HG03103 (cell line): ENCODE results near the gene AMER3.

ENCODE experiments used
- ATAC-seq: cut with Tn5 transposase; IDR thresholded peaks from one replicate; pipeline ENCODE4 v1.9.1; 2021; ENCODE audit warnings: low read depth; ENCODE audit not compliant: unreplicated experiment

AMER3 gene

DNA sequence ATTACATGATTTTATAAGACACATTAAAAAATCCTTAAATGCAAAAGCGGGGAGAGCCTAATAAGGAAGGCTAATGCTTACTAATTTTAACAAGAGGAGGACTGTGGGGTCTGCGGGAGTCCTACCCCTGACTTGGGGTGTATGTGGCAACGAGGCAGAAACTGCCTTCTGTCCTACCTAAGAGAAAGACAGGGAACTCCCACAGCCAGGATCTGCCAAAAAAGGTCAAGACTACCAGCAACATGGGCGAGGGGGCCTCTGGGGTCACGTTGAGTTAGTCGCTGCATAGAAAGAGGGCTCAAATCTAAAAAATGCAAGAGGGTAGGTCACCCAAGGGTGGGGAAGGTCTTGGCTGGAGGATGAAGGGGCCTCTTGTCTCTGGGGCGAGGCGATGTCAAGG is 529 bp upstream of the AMER3 start:
- ATAC-seq: no peak

DNA sequence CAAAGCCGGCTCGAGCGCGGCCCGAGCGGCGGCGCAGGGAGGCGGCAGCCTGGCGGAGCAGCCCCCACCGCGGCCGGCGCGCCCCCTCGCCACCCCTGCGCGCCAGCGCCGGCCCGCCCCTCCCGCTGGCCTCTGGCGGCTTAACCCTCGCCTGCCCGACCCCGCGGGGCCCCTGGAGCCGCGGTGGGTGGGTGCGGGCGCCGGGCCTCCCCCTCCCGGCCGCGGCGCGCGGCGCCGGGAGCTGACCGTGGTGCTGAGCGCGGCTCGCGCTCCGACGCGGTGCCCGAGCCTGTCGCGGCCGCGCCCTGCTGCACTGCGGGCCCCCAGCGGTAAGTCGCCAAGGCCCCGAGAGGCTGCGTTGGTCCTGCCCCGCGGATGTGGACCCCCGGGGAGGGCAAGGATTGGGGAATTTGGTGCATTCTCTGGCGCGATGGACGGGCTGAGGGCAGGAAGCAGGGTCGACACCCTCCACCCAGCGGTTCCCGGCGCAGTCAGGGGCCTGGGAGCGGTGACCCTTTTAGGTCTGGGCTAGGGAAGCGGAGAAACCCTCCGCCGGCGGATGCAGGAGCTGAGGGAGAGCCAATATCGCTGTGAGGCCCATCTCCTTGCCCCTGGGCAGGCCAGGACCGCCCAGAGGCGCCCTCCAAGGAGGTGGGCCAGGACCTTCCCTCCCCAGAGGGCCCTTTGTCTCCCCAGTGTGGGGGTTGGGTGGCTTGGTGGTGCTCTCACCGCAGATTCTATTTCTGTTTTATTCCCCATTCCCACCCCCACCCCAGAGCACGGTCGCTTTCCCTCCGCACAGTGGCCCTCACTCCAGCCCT is 923 bp downstream of the AMER3 start:
- peak; percentile 59 for ATAC-seq

DNA sequence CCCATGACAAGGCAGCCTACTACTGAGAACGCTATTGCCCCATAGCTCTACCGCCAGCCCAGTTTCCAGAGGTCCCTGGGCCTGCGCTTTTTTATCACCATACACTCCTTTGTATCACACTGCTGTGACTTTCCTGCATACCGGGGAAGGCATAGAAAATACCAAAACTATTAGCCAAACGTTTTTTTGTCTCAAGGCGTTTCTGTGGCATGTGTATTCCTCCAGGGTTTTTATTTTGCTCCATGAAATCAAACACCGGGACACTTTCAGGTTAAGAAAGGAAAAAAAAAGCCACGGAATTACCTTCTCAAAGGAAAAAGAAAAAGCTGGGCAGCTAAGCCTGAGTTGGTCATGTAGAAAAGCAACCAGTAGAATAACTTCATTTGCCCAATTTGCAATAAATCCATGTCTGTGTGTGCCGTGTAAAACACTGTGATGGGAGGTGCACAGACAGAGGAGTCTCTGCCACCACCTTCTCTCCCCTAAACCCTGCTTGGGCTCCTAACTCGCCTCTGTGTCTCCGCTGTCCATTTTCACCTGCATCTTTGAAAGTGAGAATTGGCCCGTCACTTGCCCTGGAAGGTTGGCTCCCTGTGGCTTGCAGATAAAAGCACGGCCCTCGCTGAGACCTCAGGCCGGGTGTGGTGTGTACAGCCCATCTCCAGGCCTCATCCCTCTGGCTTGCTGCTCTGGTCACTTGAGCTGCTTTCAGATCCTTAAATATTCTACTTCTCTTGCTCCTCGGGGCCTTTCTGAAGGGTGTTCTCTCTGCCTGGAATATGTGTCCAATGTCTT is 1.7 kb downstream of the AMER3 start:
- no peak for ATAC-seq

DNA sequence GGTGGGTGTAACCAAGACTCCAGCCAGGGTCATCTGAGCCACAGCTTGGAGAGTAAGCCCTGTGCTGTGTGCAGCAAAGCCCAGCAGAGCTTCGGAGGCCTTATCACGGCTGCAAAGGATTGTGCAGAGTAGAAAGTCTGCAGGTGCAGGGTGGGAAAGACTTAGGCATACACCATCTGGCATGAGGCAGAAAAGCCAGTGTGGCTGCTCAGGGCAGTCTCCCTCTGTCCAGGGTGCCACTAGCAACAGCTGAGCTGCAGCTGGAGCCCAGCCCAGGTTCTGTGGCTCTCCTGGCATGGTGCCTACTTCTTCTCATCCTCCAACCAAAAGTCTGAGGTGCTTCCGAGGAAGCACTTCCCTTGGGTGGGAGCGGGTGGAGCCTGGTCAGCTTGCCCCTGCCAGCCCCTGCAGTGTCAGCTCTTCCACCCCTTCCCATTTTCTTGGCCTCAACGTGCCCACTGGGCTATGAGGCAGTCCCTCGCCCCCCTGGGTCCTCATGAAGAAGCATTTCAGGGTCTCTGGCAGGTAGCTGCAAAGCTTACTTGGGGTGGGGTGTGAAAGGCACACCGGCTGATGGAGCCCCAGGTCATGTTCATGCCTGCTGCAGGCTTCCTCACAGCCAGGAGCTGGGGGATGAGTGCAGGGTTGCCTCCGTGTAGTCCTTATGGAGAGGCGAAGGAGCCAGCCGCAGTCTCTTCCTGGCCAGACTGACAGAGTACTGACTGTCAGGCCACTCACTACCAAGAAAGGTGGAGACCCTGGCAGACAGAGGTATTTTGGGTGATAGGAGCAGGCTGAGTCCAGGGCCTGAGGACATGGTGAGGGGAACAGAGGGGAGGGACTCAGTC is 4.8 kb downstream of the AMER3 start:
- ATAC-seq: no peak

DNA sequence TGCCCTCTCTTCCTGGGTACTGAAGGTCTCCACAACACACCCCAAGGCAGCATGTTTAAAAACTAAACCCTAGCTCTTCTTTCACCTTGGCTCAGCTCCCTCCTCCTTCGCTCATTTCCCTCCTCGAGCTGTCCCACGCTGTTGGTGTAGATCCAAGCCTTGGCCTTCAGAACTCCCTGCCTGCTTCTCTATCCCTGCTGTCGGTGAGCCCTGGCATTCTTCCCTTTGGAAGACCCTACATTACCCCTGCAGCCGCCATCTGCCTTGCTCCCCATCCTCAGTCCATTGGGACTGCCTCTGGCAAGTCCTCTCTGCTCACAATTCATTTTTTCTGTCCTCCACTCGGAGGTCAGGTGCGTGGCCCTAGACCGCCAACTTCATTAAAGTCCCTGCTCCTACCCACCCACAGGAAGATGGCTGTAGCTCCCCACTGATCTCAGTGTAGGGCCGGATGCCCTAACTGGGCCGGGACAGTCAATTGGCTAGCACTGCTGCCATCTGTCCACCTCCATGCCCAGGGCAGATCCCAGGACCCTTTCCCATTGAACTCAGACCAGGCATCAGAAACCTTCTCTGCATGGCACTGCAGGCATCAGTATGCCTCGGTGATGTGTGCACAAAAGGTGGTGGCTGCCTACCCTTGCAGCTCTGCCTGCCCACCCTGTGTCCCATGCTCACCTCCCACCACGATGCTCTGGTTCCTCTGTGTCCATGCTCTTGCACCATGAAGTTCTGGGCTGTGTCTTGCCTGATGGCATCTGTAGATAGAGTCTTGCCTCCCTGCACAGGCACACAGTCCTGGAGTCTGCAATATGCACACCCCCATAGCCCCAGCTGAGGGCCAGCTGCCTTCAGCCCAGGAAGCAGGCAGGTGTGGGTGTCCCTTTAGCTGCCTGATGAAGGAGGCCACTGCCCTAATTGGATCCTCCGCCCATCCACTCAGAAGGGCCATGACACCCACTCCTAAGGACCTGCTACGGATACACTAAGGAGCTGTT is 5.7 kb downstream of the AMER3 start:
- ATAC-seq: no peak

DNA sequence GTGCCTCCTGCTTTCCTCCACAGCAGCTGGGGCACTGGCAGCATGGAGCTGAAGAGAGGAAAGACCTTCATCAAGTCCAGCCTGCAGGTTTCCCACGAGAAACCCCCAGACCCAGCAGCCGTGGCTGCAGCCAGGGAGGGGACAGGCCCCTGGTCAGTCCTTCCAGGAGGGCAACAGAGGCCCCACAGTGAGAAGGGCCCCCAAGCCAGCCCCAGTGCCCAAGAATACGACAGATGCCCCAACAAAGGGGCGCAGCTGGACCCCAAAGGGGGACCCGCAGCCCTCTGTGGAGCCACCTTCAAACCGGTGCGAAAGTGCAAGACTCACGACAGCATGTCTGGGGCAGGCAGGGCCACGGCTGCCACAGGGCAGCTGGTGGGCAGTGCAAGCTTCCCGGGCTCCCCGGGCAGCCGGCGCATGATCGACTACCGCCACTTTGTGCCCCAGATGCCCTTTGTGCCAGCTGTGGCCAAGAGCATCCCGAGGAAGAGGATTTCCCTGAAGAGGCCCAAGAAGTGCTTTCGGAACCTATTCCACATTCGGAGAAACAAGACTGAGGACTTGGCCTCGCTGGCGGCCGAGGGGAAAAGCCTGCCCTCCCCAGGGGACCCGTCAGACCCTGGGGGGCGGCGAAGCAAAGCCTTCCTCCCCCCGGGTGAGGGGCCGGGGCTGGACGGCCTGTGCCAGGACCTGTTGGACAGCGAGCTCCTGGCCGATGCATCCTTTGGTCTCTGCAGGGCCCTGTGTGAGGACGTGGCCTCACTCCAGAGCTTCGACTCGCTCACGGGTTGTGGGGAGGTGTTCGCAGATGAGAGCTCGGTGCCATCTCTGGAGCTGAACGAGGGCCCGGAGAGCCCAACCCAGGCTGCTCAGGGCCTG is 6.9 kb downstream of the AMER3 start:
- ATAC-seq: no peak

DNA sequence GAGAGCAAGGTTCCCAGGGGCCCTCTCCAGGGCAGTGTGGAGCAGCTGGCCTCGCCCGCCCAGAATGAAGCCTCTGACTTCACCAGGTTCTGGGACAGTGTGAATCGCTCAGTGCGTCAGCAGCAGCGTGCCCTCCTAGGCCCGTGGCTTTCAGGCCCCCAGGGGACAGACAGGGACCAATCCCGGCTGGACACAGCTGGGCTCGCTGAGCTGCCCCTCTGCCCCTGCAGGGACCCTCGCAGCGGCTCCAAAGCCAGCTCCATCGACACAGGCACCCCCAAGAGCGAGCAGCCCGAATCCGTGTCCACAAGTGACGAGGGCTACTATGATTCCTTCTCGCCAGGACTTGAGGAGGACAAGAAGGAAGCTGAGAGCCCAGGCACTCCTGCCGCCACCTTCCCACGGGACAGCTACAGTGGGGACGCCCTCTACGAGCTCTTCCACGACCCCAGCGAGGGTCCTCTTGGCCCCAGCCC is 7.6 kb downstream of the AMER3 start:
- ATAC-seq: no peak

DNA sequence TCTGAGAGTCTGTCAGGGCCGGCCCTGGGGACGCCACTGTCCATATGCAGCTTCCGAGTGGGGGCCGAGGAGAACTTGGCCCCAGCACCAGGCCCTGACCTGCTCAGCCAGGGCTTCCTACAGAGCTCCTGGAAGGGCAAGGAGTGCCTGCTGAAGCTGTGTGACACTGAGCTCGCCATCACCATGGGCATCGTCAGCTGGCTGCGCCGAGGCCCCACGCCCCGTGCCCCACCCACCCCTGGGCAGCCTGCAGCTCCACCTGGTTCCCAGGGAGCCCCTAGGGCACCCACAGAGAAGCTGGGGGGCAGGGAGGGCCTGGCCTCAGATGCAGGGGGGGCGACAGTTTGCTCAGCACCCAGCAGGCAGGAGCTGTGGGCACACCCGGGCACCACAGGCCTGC is 8.1 kb downstream of the AMER3 start:
- no peak for ATAC-seq

DNA sequence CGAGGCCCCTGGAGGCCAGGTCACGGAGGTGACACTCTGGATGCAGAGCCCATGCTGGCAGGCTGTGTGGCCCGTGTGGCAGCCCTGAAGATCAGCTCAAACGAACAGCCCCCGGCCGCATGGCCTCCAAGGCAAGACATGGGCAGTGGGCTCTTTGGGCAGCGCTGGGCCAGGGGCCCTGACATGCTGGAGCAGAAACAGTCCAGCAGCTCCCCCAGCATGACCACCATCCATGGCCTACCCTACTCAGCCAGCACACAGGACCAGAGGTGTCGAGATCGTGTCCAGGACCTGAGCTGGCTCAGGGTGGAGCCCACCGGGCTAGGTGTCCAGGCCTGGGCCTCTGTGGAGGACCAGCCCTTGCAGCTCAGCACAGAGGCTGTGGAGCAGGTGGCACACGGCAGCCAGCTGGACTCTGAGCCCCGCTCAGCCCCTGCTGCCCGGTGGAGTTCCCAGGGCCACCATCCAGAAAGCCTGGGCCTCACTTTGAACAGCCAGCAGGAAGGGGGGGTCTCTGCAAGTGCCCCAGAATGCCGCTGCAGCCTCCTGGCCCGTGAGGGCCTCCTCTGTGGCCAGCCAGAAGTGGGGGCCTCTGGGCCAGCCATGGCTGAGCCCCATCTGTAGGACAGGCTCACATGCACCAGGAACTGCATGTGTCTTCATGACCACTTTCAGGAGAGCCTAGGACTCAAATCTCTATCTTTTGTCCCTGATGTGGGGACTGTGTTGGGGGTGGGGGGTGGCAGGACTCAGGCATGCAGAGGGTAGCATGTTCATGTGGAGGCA is 8.9 kb downstream of the AMER3 start:
- no peak for ATAC-seq

DNA sequence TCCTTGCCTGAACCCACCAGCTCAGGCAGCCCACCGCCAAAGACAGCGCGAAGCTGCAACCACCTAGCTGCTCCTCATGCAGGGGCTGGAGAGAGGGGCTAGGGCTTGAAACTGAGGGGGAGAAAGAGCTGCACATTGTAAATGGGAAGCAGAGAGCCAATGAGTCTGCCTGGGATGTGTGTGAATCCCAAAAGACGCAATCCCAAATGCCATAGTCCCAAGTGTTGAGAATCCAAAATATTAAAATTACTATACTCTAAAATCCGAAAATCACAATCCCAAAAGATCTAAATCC is 9.4 kb downstream of the AMER3 start:
- ATAC-seq: no peak

DNA sequence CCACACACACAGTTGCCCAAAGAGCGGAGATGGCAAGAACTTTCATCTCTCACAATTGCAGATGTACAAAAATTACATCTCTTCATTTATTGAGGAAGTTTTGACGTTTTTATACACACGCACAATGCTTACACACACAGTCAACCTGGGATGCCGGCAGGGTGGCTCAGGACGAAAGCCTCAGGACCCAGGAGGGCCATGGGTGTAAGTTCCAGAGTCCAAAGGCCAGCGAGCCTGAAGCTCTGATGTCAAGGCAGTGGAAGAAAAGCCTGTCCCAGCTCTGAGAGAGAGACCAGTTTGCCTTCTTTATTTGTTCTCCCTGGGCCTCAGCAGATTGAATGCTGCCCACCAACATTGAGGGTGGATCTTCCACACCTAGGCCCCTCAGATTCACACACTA is 10.1 kb downstream of the AMER3 start:
- ATAC-seq: no peak

DNA sequence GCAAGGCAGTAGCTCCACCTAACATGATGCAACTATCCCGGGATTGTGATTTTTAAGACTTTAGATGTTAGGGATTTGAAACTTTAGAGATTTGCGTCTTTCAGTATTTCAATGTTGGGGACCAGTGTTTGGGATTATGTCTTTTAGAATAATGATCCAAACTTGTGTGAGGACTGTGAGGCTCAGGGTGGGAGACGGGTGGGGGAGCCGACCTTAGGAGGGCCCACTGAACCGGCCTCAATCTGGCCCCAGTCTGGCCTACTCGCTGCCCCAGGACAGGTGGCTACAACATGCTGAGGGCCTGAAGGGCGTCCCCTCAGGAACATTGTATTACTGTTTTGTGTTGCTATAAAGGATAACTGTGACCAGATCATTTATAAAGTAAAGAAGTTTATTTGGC is 10.7 kb downstream of the AMER3 start:
- ATAC-seq: no peak

DNA sequence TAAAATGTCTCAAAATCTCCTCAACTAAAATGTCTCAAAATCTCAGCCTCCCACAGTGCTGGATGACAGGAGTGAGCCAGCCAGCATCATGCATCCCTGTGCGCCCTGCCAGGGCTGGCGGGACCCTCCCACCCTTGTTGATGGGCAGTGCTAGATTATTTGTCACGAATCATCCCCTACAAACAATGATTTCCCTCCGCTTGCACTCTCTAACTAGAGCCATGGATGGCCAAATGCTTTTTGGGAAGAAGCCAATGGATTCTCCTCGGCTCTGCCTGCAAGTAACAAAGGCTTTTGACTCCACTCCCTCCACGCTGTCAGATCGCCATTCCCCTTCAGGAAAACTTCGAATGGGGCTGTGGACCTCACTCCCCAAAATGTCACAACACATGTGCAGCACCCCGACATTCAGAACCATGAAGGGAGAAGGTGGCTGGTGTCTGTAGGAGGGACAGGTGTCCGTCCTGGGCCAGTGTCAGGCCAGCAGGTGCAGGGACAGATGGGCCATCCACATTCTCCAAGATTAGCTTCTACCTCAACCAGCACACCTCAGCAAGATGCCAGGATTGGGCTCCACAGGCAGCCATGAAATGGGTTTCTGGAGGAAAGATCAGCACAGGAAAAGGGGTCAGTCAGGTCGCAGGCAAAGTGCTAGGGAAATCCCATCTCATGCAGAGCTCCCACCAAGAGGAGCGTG is 11.5 kb downstream of the AMER3 start:
- ATAC-seq: no peak

DNA sequence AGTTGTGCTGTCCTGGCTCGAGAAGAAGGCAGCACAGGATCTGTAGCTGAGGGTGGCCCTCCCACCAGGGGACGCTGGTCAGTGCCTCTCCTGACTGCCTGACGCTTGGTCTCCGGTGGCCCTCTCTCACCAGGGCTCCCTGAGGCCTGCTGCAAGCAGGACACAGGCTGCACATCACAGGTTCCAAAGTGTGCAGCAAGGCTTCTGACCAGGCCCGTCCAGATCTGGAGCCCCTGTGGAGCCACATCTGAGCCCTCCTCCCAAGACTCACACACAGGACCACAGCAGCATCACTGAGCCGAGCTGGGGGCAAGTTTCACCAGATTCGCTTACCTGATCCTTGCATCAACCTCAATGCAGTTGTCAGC is 12.1 kb downstream of the AMER3 start:
- ATAC-seq: no peak

DNA sequence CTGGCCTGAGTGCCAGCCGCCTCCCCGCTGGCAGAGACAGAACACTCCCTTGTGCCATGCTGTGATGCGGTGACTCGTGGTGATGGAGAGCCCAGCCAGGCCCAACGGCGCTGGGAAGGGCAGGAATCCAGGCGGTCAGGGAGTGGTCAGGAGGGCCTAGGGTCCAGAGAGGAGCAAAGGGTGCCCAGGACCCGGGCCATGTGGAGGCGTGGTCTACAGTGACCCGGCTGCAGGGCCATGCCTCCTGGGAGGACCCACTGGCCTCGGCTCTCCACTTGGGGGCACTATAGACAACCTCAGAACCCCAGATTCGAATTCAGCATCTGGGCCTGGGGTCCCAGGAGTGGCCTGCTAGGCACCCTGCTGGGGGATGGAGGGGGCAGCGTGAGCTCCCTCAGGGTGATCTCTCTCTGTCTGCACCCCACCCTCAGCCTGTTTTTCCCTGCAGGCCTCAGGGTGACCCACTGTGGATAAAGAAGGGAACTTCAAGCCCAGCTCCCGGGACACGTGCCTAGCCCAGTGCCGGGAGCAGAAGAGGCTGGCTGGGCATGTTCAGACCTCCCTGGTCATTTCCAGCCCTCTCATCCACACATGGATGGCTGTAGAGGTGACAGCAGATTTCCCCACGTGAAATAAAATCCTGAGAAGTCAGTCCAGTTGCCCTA is 13.0 kb downstream of the AMER3 start:
- no peak for ATAC-seq

DNA sequence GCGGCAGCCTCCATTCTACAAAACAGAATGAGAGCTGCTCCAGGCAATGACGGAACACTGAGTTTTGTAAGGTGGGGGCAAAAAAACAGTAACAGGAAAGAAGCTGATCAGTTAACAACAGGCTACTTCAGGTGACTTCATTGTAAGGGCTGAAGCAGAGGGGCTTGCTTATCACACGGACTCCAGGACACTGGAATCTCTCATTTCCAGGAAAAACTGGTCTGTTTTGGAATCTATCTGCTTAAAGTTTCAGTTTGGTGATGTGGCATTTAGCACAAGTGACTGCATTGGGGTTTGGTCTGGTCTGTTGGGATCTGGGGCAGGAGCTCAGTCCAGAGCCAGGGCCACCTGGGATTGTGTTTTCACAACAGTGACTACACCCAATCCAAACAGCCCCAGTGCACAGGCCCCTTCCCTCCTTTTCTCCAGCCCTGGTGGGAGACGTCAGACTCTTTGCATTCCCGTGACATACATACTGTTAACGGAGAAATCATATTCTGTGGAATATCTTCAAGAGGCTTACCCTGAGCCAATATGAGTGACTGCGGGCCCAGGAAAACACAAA is 14.1 kb downstream of the AMER3 start:
- ATAC-seq: no peak

DNA sequence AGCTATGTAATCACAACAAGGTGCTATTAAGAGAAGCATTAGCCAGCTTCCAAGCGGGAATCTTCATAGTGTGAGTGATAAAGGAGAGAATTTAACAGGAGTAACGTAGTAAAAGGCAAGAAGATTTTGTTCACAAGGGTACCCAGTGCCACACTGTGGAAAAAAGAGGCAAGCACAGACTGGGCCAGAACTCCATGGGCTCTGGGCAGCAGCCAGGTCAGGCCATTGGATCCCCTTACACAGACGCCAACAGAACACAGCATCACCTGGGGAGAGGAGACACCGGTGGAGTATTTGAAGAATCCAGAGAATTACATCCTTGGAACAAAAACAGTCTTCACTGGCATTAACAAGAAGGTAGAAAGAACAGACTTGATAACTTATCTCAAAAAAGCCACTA is 21.2 kb downstream of the AMER3 start:
- ATAC-seq: no peak
